K562 (cell line): Measurements from ENCODE around the gene ERCC1. TPM values are rescaled to one million over a fixed set of nuclear protein-coding genes. Genes with fewer than 3 reads are reported as not detected.

Experiments used
- CBFA2T2 ChIP-seq: fragments of 450-650 bp; conservative IDR thresholded peaks from 2 replicates; pipeline ENCODE4 v1.6.1; 2017; ENCODE audit warnings: mild to moderate bottlenecking
- CCNT2 ChIP-seq: IDR thresholded peaks from 2 replicates; pipeline ENCODE4 v1.6.1; 2011; ENCODE audit warnings: borderline replicate concordance, low read depth, mild to moderate bottlenecking, moderate library complexity, mixed read lengths, low read length; ENCODE audit not compliant: insufficient read length; ENCODE audit errors: extremely low read depth
- CHD2 ChIP-seq: IDR thresholded peaks from 2 replicates; pipeline ENCODE4 v1.6.1; 2011; ENCODE audit warnings: low read depth, low read length
- CREM ChIP-seq: IDR thresholded peaks from 2 replicates; pipeline ENCODE4 v1.6.1; 2014; ENCODE audit warnings: antibody characterized with exemption, low read depth
- DMBX1 ChIP-seq: fragments of 250-450 bp; sonication (Bioruptor Pico); IDR thresholded peaks from 2 replicates; pipeline ENCODE4 v1.8.0; 2022; ENCODE audit warnings: inconsistent platforms, mild to moderate bottlenecking, moderate library complexity, borderline replicate concordance
- ELF2 ChIP-seq: fragments of 250-450 bp; sonication (Bioruptor Pico); IDR thresholded peaks from 2 replicates; pipeline ENCODE4 v1.5.0; 2021; ENCODE audit warnings: mild to moderate bottlenecking
- ETV5 ChIP-seq: sonication (generic); formaldehyde crosslinking; IDR thresholded peaks from 2 replicates; pipeline ENCODE4 v1.4.0; 2020; ENCODE audit warnings: low read depth, mild to moderate bottlenecking, missing genetic modification reagents
- HOXB6 ChIP-seq: fragments of 250-450 bp; sonication (Bioruptor Pico); IDR thresholded peaks from 2 replicates; pipeline ENCODE4 v1.5.1; 2022; ENCODE audit warnings: mild to moderate bottlenecking, borderline replicate concordance
- IFI16 ChIP-seq: fragments of 250-450 bp; sonication (Bioruptor Pico); IDR thresholded peaks from 2 replicates; pipeline ENCODE4 v2.1.2; 2022; ENCODE audit warnings: mild to moderate bottlenecking, inconsistent platforms
- MCM5 ChIP-seq: fragments of 450-650 bp; IDR thresholded peaks from 2 replicates; pipeline ENCODE4 v1.6.1; 2016; ENCODE audit warnings: low read depth
- POU5F1 ChIP-seq: fragments of 150-350 bp; IDR thresholded peaks from 2 replicates; pipeline ENCODE4 v1.6.1; 2014; ENCODE audit warnings: borderline replicate concordance, low read length, low read depth, mild to moderate bottlenecking; ENCODE audit not compliant: partially characterized antibody
- SMARCC2 ChIP-seq: fragments of 450-650 bp; IDR thresholded peaks from 2 replicates; pipeline ENCODE4 v1.6.1; 2017; ENCODE audit warnings: antibody characterized with exemption, moderate library complexity, mild to moderate bottlenecking, low read depth
- ZNF134 ChIP-seq: fragments of 250-450 bp; sonication (Bioruptor Pico); conservative IDR thresholded peaks from 2 replicates; pipeline ENCODE4 v1.4.0; 2020
- ZNF589 ChIP-seq: fragments of 200-800 bp; sonication (Bioruptor generic); IDR thresholded peaks from 2 replicates; pipeline ENCODE4 v1.6.1; 2016; ENCODE audit warnings: low read depth, missing genetic modification characterization, missing compliant biosample characterization
- ZNF695 ChIP-seq: fragments of 450-650 bp; formaldehyde crosslinking; IDR thresholded peaks from 2 replicates; pipeline ENCODE4 v1.4.0; 2020; ENCODE audit warnings: mild to moderate bottlenecking, moderate library complexity
- ZNF766 ChIP-seq: fragments of 200-800 bp; sonication (Bioruptor generic); conservative IDR thresholded peaks from 2 replicates; pipeline ENCODE4 v1.6.1; 2016; ENCODE audit warnings: missing genetic modification characterization, missing compliant biosample characterization
- ZNF785 ChIP-seq: fragments of 250-450 bp; sonication (Bioruptor Pico); IDR thresholded peaks from 2 replicates; pipeline ENCODE4 v1.4.0; 2020; ENCODE audit warnings: mild to moderate bottlenecking
- polyA plus RNA-seq, 8 experiments: library from polyadenylated mRNA; depleted of rRNA in 4 of 8; stranded (reverse) in 5 of 8; unstranded in 3 of 8; fragments of >200 nt; fragmentation: Nextera tagmentation in 2 of 8; fragmentation: Illumina TruSeq in 1 of 8; extraction: Ambion mirVana in 2 of 8; extraction: Trizol in 1 of 8; gene quantifications; 2 replicates each; pipeline versions ENCODE4 v1.2.1 to v1.2.3, GENCODE V29; 2011 to 2014; ENCODE audit warnings: inconsistent platforms in 1 of 8, missing spikeins in 1 of 8
- total RNA-seq, 7 experiments: library from RNA; depleted of rRNA in 6 of 7; stranded (reverse); fragments of >200 nt in 6 of 7; fragmentation: Illumina TruSeq in 2 of 7; extraction: Trizol in 2 of 7; gene quantifications; 2 replicates each; pipeline versions ENCODE4 v1.2.1 to v1.2.3, GENCODE V29; 2011 to 2021; ENCODE audit warnings: low replicate concordance in 1 of 7
- TF ChIP-seq, protein P1 (sequence below): fragments of 450-650 bp; IDR thresholded peaks from 2 replicates; pipeline ENCODE4 v1.6.1; 2016; ENCODE audit warnings: antibody characterized with exemption
- TF ChIP-seq, protein P2 (sequence below): fragments of 450-650 bp; IDR thresholded peaks from 2 replicates; pipeline ENCODE4 v1.6.1; 2016; ENCODE audit warnings: borderline replicate concordance

Gene ERCC1
- total and polyA plus RNA-seq, 9 of the 15 experiments (the other 6 are each of a cell fraction or from before 2014, with no cell fraction given): 9.3 to 92.6 (median 60.0) TPM

DNA sequence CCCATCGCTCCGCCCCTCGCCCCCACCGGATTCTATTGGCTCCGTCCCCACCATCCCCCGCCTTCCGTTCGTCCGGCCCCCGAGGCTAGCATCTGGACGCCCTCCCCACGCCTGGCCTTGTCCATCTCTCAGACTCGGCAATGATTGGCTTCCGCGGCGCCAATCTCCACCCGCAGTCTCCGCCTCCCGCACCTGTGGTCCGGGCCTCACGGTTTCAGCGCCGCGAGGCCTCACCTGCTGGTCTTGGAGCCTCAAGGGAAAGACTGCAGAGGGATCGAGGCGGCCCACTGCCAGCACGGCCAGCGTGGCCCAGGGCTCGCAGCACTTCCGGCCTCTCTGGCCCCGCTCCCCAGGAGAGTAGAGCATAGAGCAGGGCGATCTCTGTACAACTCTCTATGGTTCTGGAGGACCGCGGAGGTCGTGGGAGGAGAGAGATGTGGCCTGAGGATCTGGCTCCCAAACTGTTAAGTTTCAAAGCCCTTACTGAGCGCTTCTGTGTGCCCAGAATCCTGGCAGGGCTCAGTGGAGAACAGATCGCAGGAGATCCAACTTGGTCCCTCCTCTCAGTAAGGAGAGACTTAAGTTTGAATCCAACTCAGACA is at the start of gene ERCC1 (continued):
- TF ChIP-seq, protein P1, sequence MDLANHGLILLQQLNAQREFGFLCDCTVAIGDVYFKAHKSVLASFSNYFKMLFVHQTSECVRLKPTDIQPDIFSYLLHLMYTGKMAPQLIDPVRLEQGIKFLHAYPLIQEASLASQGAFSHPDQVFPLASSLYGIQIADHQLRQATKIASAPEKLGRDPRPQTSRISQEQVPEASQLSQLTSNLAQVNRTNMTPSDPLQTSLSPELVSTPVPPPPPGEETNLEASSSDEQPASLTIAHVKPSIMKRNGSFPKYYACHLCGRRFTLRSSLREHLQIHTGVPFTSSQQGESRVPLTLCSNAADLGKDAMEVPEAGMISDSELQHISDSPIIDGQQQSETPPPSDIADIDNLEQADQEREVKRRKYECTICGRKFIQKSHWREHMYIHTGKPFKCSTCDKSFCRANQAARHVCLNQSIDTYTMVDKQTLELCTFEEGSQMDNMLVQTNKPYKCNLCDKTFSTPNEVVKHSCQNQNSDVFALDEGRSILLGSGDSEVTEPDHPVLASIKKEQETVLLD: no peak
- TF ChIP-seq CREM: no peak
- 0 out of 2 replicates have a peak, but pooled peaks have one; percentile 49 for TF ChIP-seq CHD2
- no peak for TF ChIP-seq ZNF589 (CRISPR knock-in tag)
- peak; percentile 86; the same call in 1 of the 2 replicates for TF ChIP-seq ETV5 (CRISPR knock-in tag)
- TF ChIP-seq ZNF766 (CRISPR knock-in tag): no peak
- peak; percentile 48 for TF ChIP-seq CCNT2
- TF ChIP-seq SMARCC2: no peak
- TF ChIP-seq ZNF134 (CRISPR knock-in tag): no peak
- TF ChIP-seq CBFA2T2: no peak
- TF ChIP-seq IFI16: no peak
- TF ChIP-seq MCM5: no peak
- TF ChIP-seq HOXB6 (CRISPR knock-in tag): no peak
- peak; percentile 96 for TF ChIP-seq ELF2
- no peak for TF ChIP-seq POU5F1
- TF ChIP-seq ZNF785 (CRISPR knock-in tag): no peak
- TF ChIP-seq ZNF695 (CRISPR knock-in tag): no peak
- TF ChIP-seq DMBX1 (CRISPR knock-in tag): 0 out of 2 replicates have a peak, but pooled peaks have one; percentile 3
- TF ChIP-seq, protein P2, sequence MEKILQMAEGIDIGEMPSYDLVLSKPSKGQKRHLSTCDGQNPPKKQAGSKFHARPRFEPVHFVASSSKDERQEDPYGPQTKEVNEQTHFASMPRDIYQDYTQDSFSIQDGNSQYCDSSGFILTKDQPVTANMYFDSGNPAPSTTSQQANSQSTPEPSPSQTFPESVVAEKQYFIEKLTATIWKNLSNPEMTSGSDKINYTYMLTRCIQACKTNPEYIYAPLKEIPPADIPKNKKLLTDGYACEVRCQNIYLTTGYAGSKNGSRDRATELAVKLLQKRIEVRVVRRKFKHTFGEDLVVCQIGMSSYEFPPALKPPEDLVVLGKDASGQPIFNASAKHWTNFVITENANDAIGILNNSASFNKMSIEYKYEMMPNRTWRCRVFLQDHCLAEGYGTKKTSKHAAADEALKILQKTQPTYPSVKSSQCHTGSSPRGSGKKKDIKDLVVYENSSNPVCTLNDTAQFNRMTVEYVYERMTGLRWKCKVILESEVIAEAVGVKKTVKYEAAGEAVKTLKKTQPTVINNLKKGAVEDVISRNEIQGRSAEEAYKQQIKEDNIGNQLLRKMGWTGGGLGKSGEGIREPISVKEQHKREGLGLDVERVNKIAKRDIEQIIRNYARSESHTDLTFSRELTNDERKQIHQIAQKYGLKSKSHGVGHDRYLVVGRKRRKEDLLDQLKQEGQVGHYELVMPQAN: peak; percentile 86; the same call in 1 of the 2 replicates
